ENCODE measurements around the gene TMEM242.

DNA sequence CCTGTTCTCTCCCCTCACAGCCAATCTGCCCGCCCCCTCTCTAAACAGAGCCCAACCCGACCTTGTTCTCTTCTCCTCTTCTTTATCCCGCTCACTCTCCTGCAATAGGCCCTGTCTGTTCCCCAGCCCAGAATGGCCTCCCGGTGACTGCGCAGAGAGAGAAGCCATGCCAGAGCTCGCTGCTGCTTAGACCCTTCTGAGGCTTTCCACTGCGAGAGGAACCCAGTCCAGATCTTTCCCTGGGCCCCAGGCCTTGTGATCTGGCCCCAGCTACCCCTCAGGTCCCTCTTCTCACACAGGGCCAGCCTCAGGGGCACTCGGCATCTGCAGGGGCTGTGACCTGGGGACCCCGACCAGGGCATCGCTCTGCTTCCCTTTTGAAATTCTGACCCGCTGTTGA lies 58.1 kb downstream of the TMEM242 start:
- TF ChIP-seq CTCF (conservative IDR thresholded peaks at IDR 0.05 in 1 of 2, IDR thresholded peaks at IDR 0.05 in 1 of 2; ENCODE audit: extremely low read depth in 1 of 2, insufficient read depth in 1 of 2, low read depth in 1 of 2, low read length in 2 of 2) (no peak), EZH2 (IDR thresholded peaks at IDR 0.05; ENCODE audit: borderline replicate concordance, low read length) (no peak)
